AG09319 (cell line): ENCODE results near the gene FGFRL1.

Source experiments
- DNase-seq: peaks from one replicate; pipeline ENCODE4 v3.0.0-alpha.2; 2010; ENCODE audit warnings: low read depth; ENCODE audit errors: extremely low read depth
- CTCF ChIP-seq: IDR thresholded peaks from 2 replicates; pipeline ENCODE4 v1.5.1; 2011; ENCODE audit warnings: low read depth, mild to moderate bottlenecking, inconsistent platforms, low read length, moderate library complexity

The FGFRL1 gene

GRCh38 chr4:1011666-1012033 is 224 bp downstream of the FGFRL1 start:
- no peak for DNase-seq
- TF ChIP-seq CTCF: no peak

- no peak for DNase-seq
- no peak for TF ChIP-seq CTCF
Observed at GRCh38 chr4:1012034-1012739, 761 bp downstream of the FGFRL1 start.

GRCh38 chr4:1013225-1014073 is 2.0 kb downstream of the FGFRL1 start:
- DNase-seq: no peak
- TF ChIP-seq CTCF: no peak

GRCh38 chr4:1014291-1015167 is 3.1 kb downstream of the FGFRL1 start:
- no peak for DNase-seq
- no peak for TF ChIP-seq CTCF

GRCh38 chr4:1015179-1015578 is 3.8 kb downstream of the FGFRL1 start:
- TF ChIP-seq CTCF: no peak
- no peak for DNase-seq

DNA sequence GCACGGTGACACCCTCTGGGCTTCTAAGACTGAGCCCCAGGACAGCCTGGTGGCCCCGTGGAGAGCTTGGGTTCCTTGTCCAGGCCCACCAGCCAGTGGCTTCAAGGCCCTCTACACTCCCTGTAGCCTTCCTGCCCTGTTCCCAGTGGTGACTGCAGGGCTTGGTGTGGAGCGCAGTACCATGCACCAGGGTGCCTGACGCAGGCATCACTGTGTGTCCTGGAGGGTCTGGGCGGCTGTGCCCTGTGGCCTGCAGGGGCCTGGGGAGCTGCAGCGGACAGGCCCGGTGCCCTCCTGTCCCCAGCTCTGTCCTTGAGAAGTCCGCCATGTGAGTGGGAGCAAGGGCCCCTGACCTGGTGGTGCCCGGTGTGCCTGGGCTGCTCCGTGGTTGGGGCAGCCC is 4.3 kb downstream of the FGFRL1 start:
- no peak for TF ChIP-seq CTCF
- DNase-seq: no peak
